PC-9 (cell line): Measurements from ENCODE around the gene MACROD1. TPM values are rescaled to one million over a fixed set of nuclear protein-coding genes. Genes with fewer than 3 reads are reported as not detected.

ENCODE experiments used
- BruUV-seq: library from RNA; stranded (reverse); fragments of 400-500 nt; replicated peaks from 2 replicates; lab custom pipeline; 2021; lab: Mats Ljungman, UMichigan
- CTCF ChIA-PET: fragments of 300-600 bp; sonication (Branson Sonifier 250); formaldehyde crosslinking; loops from one replicate; lab custom pipeline; 2022; ENCODE audit warnings: antibody characterized with exemption; lab: Charles Lee
- POLR2A ChIA-PET: fragments of 300-600 bp; sonication (Branson Sonifier 250); formaldehyde crosslinking; loops from one replicate; lab custom pipeline; 2022; ENCODE audit warnings: antibody characterized with exemption; ENCODE audit not compliant: unreplicated experiment; lab: Charles Lee
- DNase-seq, 2 experiments: peaks; one replicate each; pipeline versions ENCODE4 v3.0.0 to v3.0.0-alpha.2; 2015 to 2022; ENCODE audit warnings: mixed read lengths in 1 of 2
- H2AFZ ChIP-seq: fragments of 200-600 bp; sonication (generic); 2 replicates; pipeline ENCODE4 v1.8.1; 2017; ENCODE audit warnings: antibody characterized with exemption
- H3F3A ChIP-seq: fragments of 200-600 bp; sonication (generic); 2 replicates; pipeline ENCODE4 v1.8.1; 2017; ENCODE audit warnings: antibody characterized with exemption, mild to moderate bottlenecking, low read depth; ENCODE audit not compliant: insufficient read depth
- H3K27ac ChIP-seq: fragments of 200-600 bp; sonication (generic); 2 replicates; pipeline ENCODE4 v1.6.1; 2016; ENCODE audit warnings: mixed run types
- H3K27me3 ChIP-seq: fragments of 200-600 bp; sonication (generic); 2 replicates; pipeline ENCODE4 v1.6.1; 2016; ENCODE audit warnings: low read depth, mixed run types; ENCODE audit not compliant: insufficient read depth
- H3K36me3 ChIP-seq: fragments of 200-600 bp; sonication (generic); 2 replicates; pipeline ENCODE4 v1.6.1; 2016; ENCODE audit warnings: low read depth, mixed run types
- H3K4me1 ChIP-seq: fragments of 200-600 bp; sonication (generic); replicated peaks from 2 replicates; pipeline ENCODE4 v1.6.1; 2016; ENCODE audit warnings: mixed run types; ENCODE audit not compliant: insufficient read depth
- H3K4me2 ChIP-seq: fragments of 200-600 bp; sonication (generic); 2 replicates; pipeline ENCODE4 v1.6.1; 2017; ENCODE audit warnings: mixed run types
- H3K4me3 ChIP-seq: fragments of 200-600 bp; sonication (generic); 2 replicates; pipeline ENCODE4 v1.6.1; 2016; ENCODE audit warnings: mixed run types
- H3K79me2 ChIP-seq: fragments of 200-600 bp; sonication (generic); 2 replicates; pipeline ENCODE4 v1.6.1; 2017; ENCODE audit warnings: low read depth, mixed run types
- H3K9me2 ChIP-seq: fragments of 200-600 bp; sonication (generic); 2 replicates; pipeline ENCODE4 v1.8.1; 2017; ENCODE audit warnings: mild to moderate bottlenecking; ENCODE audit not compliant: insufficient read depth
- H3K9me3 ChIP-seq: fragments of 200-600 bp; sonication (generic); 2 replicates; pipeline ENCODE4 v1.8.1; 2016; ENCODE audit warnings: low read depth; ENCODE audit not compliant: insufficient read depth
- H4K20me1 ChIP-seq: fragments of 200-600 bp; sonication (generic); 2 replicates; pipeline ENCODE4 v1.8.1; 2017; ENCODE audit not compliant: insufficient read depth
- CTCF ChIP-seq: fragments of 200-600 bp; sonication (generic); conservative IDR thresholded peaks from 2 replicates; pipeline ENCODE4 v1.6.1; 2017; ENCODE audit warnings: mixed run types, antibody characterized with exemption, mild to moderate bottlenecking, moderate library complexity
- EZH2 ChIP-seq: fragments of 200-600 bp; sonication (generic); IDR thresholded peaks from 2 replicates; pipeline ENCODE4 v1.8.0; 2017; ENCODE audit warnings: antibody characterized with exemption, low read depth
- intact Hi-C: fragments of 100-400 bp; cut with micrococcal nuclease; formaldehyde crosslinking; loops from one replicate; pipeline ENCODE4 v1.10.0; 2022; ENCODE audit not compliant: unreplicated experiment
- total RNA-seq: library from RNA; stranded (reverse); gene quantifications from 2 replicates; pipeline ENCODE4 v1.2.3, GENCODE V29; 2021

MACROD1 gene
- total RNA-seq, 1 experiment from 2014 or later: 41.0 TPM

DNA sequence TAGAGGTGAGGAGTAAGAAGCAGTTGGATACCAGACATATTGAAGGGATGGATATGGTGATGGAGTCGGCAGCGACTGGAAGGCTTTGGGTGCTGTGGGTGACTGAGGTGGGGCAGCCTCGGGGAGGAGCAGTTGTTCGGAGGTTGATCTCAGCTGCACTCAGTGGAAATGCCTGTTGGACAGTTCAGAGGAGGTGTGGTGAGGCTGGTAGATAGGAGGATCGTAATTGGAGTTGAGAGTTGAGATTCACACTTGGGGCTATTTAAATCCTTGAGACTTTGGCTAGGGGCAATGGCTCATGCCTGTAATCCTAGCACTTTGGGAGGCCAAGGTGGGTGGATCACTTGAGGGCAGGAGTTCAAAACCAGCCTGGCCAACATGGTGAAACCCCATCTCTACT, 172.8 kb downstream of the MACROD1 start:
- no peak overlapping the region for H3K4me3 ChIP-seq
- H2AFZ ChIP-seq: no peak overlapping the region
- peaks cover 68% of the 10 kb centered on the region for H4K20me1 ChIP-seq
- H3K4me1 ChIP-seq: 0 out of 2 replicates have a peak, but pooled peaks cover 3% of the 10 kb centered on the region
- H3K4me2 ChIP-seq: no peak overlapping the region
- peaks cover 12% of the 10 kb centered on the region for H3K79me2 ChIP-seq
- H3K27ac ChIP-seq: no peak overlapping the region
- H3K36me3 ChIP-seq: peaks cover 32% of the 10 kb centered on the region; the same call in 1 of the 2 replicates
- intact Hi-C loops: no loop called here
- no TSS peak for BruUV-seq
- DNase-seq: no peak
- H3K27me3 ChIP-seq: no peaks in the 10 kb centered on the region
- peaks cover 27% of the 10 kb centered on the region; the same call in 1 of the 2 replicates for H3F3A ChIP-seq
- ChIA-PET POLR2A (no interaction called here), CTCF (no interaction called here)
- H3K9me2 ChIP-seq: no peaks in the 10 kb centered on the region
- H3K9me3 ChIP-seq: no peaks in the 10 kb centered on the region
- TF ChIP-seq CTCF (no peak), EZH2 (no peak)

DNA sequence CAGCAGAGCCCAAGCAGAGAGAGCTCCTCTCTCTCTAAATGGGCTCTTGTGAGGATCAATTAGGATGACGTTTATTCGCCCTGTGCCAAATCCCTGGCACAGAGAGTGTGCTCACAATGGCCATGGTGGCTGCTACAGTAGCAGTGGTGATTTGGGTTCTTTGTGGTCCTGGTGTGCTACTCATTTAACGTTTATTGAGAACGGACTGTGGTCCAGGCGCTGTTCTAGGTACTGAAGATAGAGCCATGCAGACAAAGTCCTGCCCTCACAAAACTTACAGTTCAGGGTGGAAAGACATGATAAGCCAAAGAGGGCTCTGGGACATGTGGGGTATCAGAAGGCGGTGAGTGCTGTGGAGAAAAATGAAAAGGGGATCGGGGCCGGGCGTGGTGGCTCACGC, 174.4 kb downstream of the MACROD1 start:
- intact Hi-C loops: no loop called here
- ChIA-PET POLR2A (interaction anchor here (0.7 kb wide), 1 partner anchor 97 kb away, joined by 4 read pairs; no protein-coding TSS in a partner anchor), CTCF (no interaction called here)
- H3K4me2 ChIP-seq: no peak overlapping the region
- H3K27ac ChIP-seq: no peak overlapping the region
- H3K4me3 ChIP-seq: no peak overlapping the region
- H3F3A ChIP-seq: peaks cover 30% of the 10 kb centered on the region; the same call in 1 of the 2 replicates
- H3K9me3 ChIP-seq: no peaks in the 10 kb centered on the region
- H3K4me1 ChIP-seq: peaks cover 15% of the 10 kb centered on the region
- no peak for DNase-seq
- peaks cover 66% of the 10 kb centered on the region for H4K20me1 ChIP-seq
- BruUV-seq: no TSS peak
- no peaks in the 10 kb centered on the region for H3K27me3 ChIP-seq
- no peak overlapping the region for H2AFZ ChIP-seq
- peaks cover 24% of the 10 kb centered on the region; the same call in 1 of the 2 replicates for H3K36me3 ChIP-seq
- H3K9me2 ChIP-seq: no peaks in the 10 kb centered on the region
- TF ChIP-seq CTCF: no peak
- no peak for TF ChIP-seq EZH2
- H3K79me2 ChIP-seq: peaks cover 28% of the 10 kb centered on the region

GRCh38 chr11:63986932-63987513, 178.9 kb downstream of the MACROD1 start:
- Histone ChIP-seq H3K27ac (no peak overlapping the region), H4K20me1 (peaks cover 28% of the 10 kb centered on the region), H3K4me3 (peak overlapping the region; percentile 72), H3K4me2 (peak overlapping the region; percentile 89), H3K4me1 (peaks cover 23% of the 10 kb centered on the region), H2AFZ (no peak overlapping the region), H3F3A (peaks cover 17% of the 10 kb centered on the region), H3K9me2 (no peaks in the 10 kb centered on the region), H3K36me3 (peaks cover 22% of the 10 kb centered on the region; the same call in 1 of the 2 replicates), H3K79me2 (peaks cover 36% of the 10 kb centered on the region), H3K27me3 (no peaks in the 10 kb centered on the region), H3K9me3 (no peaks in the 10 kb centered on the region)
- intact Hi-C loops: no loop called here
- BruUV-seq: no TSS peak
- CTCF ChIA-PET: no interaction called here
- POLR2A ChIA-PET: interaction anchor here (0.7 kb wide), 1 partner anchor 15 kb away, joined by 3 read pairs; no protein-coding TSS in a partner anchor
- TF ChIP-seq EZH2: no peak
- TF ChIP-seq CTCF: no peak
- DNase-seq: no peak
